Measurements from ENCODE around the gene RBM17.
A peak's percentile ranks its signal among the peaks of the same experiment; 100 is the strongest.

RBM17 gene

DNA sequence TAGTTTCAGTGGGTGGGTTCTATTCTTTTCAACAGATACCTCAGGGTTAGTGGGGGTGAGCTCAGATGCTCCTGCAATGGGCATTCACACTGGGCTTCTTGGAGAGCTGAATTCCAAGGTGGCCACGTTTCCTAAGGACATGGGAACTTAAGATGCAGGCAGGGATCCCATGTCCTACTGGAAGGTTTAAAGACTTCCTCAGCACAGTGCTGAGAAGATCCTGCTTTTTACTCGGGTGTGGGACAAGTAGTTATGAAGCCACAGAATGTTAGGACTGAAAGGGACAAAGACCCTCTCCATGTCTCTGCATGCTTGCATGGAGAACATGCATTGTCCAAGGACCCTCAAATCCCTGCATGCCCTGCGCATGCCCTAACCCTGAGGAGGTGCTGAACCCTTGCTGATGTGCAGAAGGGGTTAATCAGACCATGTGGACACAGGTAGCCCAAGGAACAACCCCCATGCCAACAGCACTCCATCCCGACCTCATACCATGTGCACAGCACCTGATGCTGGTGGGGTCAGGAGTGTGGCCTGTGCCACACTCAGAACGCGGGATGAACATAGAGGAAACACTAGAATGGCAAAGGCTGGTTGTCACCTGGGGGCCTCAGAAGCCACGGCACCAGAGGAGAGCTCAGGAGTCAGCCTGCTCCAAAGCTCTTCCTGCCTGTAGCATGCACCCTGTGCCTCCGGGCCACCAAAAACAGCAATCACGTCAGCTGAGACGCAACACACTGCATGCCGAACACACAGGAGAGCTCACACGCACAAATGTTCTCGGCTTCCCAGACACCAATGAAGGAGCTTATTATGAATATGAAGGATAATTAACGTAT lies 41.8 kb upstream of the RBM17 start:
- DNase-seq (ENCODE audit: insufficient read length, low spot score) (no peak), FAIRE-seq (peak; percentile 83)
- TF ChIP-seq POU2F2 (IDR thresholded peaks at IDR 0.05; ENCODE audit: low read depth, low read length) (no peak), TAF1 (IDR thresholded peaks at IDR 0.05; ENCODE audit: low read depth, low read length) (no peak), PAX5 (IDR thresholded peaks at IDR 0.05; ENCODE audit: insufficient read depth, low read length, severe bottlenecking) (no peak), POLR2A (IDR thresholded peaks at IDR 0.05; ENCODE audit: low read depth, low read length) (no peak), POLR2AphosphoS5 (IDR thresholded peaks at IDR 0.05; ENCODE audit: low read depth, low read length) (no peak), SPI1 (IDR thresholded peaks at IDR 0.05; ENCODE audit: low read depth, low read length) (no peak)

DNA sequence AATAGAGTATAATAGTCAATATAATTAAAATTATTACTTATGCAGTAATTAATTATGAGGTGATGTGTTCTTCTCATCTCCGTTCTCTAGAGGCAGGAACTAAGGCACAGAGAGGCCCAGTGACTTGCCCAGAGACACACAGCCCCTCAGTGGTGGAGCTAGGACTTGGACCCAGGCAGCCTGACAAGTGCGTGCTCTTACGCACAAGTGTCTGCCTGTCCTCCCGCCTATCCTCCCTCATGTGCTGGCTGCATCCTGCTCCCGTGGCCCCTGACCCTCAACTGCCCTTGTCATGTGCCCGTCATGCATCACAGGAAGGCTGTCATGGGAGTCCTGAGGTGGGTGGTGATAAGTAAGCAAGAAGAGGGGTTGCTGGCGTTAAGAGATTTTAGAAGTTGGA lies 41.0 kb upstream of the RBM17 start:
- peak; percentile 71 for FAIRE-seq
- TF ChIP-seq PAX5 (IDR thresholded peaks at IDR 0.05; ENCODE audit: insufficient read depth, low read length, severe bottlenecking) (no peak), POLR2AphosphoS5 (IDR thresholded peaks at IDR 0.05; ENCODE audit: low read depth, low read length) (no peak), POLR2A (IDR thresholded peaks at IDR 0.05; ENCODE audit: low read depth, low read length) (no peak), POU2F2 (IDR thresholded peaks at IDR 0.05; ENCODE audit: low read depth, low read length) (no peak), SPI1 (IDR thresholded peaks at IDR 0.05; ENCODE audit: low read depth, low read length) (no peak), TAF1 (IDR thresholded peaks at IDR 0.05; ENCODE audit: low read depth, low read length) (no peak)
- no peak for DNase-seq (ENCODE audit: insufficient read length, low spot score)

DNA sequence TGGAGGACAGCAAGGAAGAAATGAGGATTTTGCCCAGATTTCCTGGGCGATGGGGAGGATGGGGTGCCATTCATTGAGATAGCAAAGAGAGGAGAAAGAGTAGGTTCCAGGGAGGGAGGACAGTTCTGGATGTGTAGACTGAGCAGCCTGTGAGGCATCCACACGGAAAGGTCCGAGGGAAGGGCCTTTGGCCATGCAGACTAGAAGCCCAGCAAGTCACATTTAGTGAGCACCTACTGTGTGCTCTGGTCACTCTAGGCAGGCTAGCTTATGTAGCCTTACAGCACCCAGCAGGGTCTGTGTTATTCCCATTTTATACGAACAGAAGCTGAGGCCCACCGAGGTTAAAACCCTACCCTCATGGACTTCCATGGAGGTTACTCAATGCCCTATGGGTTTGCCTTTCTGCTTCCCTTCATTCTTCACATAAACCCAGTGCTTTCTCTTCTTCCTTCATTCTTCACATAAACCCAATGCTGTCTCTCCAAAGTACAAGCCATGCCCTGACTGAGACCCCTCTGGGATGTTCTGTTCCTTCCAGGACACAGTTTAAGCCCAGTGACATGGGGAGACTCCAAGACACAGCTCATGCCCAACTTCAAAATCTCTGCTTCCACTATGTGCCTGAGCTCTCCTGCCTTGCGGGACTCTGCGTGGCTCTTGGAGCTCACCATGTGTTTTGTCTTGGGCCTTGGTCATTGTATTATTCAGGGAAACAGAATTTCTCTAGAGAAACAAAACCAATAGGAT lies 40.4 kb upstream of the RBM17 start:
- FAIRE-seq (no peak), DNase-seq (ENCODE audit: insufficient read length, low spot score) (no peak)
- no peak for TF ChIP-seq POLR2A (IDR thresholded peaks at IDR 0.05; ENCODE audit: low read depth, low read length)
- TF ChIP-seq PAX5 (IDR thresholded peaks at IDR 0.05; ENCODE audit: insufficient read depth, low read length, severe bottlenecking) = no peak
- TF ChIP-seq POLR2AphosphoS5 (IDR thresholded peaks at IDR 0.05; ENCODE audit: low read depth, low read length) = no peak
- no peak for TF ChIP-seq SPI1 (IDR thresholded peaks at IDR 0.05; ENCODE audit: low read depth, low read length)
- no peak for TF ChIP-seq POU2F2 (IDR thresholded peaks at IDR 0.05; ENCODE audit: low read depth, low read length)
- no peak for TF ChIP-seq TAF1 (IDR thresholded peaks at IDR 0.05; ENCODE audit: low read depth, low read length)

DNA sequence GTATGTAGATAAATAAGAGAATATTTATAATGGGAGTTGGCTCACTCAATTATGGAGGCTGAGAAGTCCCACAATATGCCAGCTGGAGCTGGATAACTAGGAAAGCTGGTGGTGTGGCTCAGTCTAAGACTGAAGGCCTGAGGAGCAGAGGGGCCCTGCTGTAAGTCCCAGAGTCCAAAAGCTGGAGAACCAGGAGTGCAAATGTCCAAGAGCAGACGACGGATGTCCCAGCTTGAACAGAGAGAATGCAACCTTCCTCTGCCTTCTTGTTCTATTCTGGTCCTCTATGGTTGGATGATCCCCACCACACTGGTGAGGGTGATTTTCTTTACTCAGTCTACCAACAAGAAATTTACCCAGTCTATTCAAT lies 39.8 kb upstream of the RBM17 start:
- TF ChIP-seq POLR2A (IDR thresholded peaks at IDR 0.05; ENCODE audit: low read depth, low read length) (no peak), POLR2AphosphoS5 (IDR thresholded peaks at IDR 0.05; ENCODE audit: low read depth, low read length) (no peak), POU2F2 (IDR thresholded peaks at IDR 0.05; ENCODE audit: low read depth, low read length) (no peak), PAX5 (IDR thresholded peaks at IDR 0.05; ENCODE audit: insufficient read depth, low read length, severe bottlenecking) (no peak), TAF1 (IDR thresholded peaks at IDR 0.05; ENCODE audit: low read depth, low read length) (no peak), SPI1 (IDR thresholded peaks at IDR 0.05; ENCODE audit: low read depth, low read length) (no peak)
- FAIRE-seq (peak; percentile 64), DNase-seq (ENCODE audit: insufficient read length, low spot score) (no peak)

DNA sequence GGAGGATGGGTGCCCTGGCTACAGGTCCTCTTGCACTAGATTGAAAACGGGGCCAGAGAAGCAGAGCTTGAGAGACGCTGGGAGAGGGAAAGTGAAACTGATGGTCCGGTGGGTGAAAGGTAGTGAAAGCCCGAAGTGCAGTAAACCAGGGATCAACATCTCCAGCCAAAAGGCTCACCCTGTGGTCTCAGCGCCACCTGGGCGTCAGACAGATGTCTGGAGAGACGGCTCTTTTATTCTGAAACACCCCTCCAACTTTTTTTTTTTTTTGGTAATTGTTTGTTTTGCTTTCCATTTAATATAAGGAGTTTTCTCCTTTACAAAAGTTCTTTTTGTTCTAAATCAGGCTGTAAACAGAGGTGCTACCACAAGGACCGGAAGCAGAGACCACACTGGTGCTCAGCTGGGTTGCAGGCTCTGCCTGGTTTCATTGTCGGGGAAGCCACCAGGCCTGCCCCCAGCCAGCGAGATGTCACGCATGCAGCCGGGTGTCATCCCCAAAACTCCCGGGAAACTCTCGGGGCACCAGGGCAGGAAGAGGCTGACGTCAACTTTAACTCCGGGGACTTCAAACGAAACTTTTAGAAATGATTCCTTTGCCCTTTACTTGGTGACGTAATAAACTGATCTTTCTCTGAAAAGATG lies 37.9 kb upstream of the RBM17 start:
- FAIRE-seq = peak; percentile 94
- peak; percentile 77 for TF ChIP-seq PAX5 (IDR thresholded peaks at IDR 0.05; ENCODE audit: insufficient read depth, low read length, severe bottlenecking)
- TF ChIP-seq POLR2A (IDR thresholded peaks at IDR 0.05; ENCODE audit: low read depth, low read length) = no peak
- TF ChIP-seq POU2F2 (IDR thresholded peaks at IDR 0.05; ENCODE audit: low read depth, low read length) = peak; percentile 50
- TF ChIP-seq POLR2AphosphoS5 (IDR thresholded peaks at IDR 0.05; ENCODE audit: low read depth, low read length) = no peak
- TF ChIP-seq SPI1 (IDR thresholded peaks at IDR 0.05; ENCODE audit: low read depth, low read length) = no peak
- TF ChIP-seq TAF1 (IDR thresholded peaks at IDR 0.05; ENCODE audit: low read depth, low read length) = 0 out of 2 replicates have a peak, but pooled peaks have one; percentile 32

DNA sequence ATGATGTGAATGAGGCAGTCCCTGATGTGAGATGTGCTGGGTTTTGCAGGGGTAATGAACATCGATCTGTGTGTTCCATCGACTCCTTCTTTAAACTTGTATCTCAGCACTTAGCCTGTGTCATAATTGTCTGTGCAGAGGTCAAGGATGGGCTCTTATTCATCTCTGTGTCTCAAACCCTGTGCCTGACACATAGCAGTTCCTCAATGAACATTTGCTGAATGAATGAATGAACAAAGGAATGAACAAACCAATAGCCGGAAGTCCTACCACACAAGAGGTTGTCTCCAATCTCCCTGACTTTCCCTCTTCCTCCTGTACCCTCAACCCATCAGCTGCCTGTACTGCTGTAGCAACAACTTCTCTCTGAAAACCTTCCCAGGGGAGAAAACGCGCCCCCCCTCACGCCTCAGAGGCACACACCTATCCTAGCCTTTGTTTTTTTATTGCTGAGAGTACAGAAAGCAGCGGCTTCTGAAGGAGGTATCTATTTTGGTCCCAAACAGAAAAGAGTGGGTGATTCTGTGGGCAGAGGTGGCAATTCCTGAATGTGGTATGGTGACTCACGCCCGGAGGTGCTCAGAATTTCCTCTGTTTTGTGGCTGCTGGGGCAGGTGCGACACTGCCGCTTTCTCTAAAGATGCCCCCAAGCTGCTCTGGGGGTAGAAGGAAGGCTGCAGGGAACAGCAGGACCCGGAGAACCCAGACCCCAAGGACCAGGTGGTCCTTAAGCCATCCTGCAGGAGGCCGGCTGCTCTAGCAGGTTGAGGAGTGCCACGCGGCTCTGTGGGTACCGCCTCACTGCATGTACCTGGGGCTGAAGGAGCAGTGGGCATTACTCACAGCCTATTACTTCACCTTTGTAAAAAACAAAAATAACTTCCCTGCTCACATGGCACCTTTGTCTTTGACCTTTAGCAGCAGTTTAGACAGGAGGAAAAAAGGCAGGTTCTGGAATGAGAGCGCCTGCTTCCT lies 36.3 kb upstream of the RBM17 start:
- DNase-seq (ENCODE audit: insufficient read length, low spot score) = no peak
- peak; percentile 85 for FAIRE-seq
- TF ChIP-seq SPI1 (IDR thresholded peaks at IDR 0.05; ENCODE audit: low read depth, low read length) (peak; percentile 54), TAF1 (IDR thresholded peaks at IDR 0.05; ENCODE audit: low read depth, low read length) (no peak), POLR2A (IDR thresholded peaks at IDR 0.05; ENCODE audit: low read depth, low read length) (0 out of 2 replicates have a peak, but pooled peaks have one; percentile 19), POU2F2 (IDR thresholded peaks at IDR 0.05; ENCODE audit: low read depth, low read length) (peak; percentile 51; the same call in 1 of the 2 replicates)

More for the DNA sequence above, 37.9 kb upstream of the RBM17 start:
- DNase-seq (ENCODE audit: insufficient read length, low spot score) = peak; percentile 52

DNA sequence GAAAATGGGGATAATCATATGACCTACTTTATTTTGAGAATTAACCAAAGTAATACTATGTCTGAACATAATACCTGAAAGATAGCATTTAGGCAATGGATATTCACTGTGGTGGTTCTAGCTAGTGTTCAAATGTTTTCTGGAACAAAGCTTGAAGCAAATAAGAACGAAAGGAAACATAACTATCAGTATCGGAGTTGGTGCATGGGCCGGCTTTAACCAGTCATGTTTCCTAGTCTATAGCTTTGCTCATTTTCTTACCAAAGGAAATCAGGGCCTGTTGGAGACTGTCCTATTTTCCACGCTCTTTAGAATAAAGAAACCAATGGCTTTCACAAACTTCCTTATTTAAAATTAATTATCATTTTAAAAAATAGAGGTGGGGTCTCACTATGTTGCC lies 35.5 kb upstream of the RBM17 start:
- no peak for DNase-seq (ENCODE audit: insufficient read length, low spot score)
- no peak for FAIRE-seq
- TF ChIP-seq POLR2A (IDR thresholded peaks at IDR 0.05; ENCODE audit: low read depth, low read length) (no peak), SPI1 (IDR thresholded peaks at IDR 0.05; ENCODE audit: low read depth, low read length) (no peak), POU2F2 (IDR thresholded peaks at IDR 0.05; ENCODE audit: low read depth, low read length) (no peak), PAX5 (IDR thresholded peaks at IDR 0.05; ENCODE audit: insufficient read depth, low read length, severe bottlenecking) (no peak), TAF1 (IDR thresholded peaks at IDR 0.05; ENCODE audit: low read depth, low read length) (no peak), POLR2AphosphoS5 (IDR thresholded peaks at IDR 0.05; ENCODE audit: low read depth, low read length) (no peak)

Data from GM12891 (cell line).